Kidney tubule cell (primary cell): ENCODE results near the gene NDUFB7.
A peak's percentile ranks its signal among the peaks of the same experiment; 100 is the strongest.
"Not testable (repeated sequence)": the region's sequence is repeated elsewhere in the genome, so short reads cannot be mapped to it uniquely, and the experiment has no call there.

Source experiments
- DNase-seq: peaks from one replicate; pipeline ENCODE4 v3.0.0-alpha.2; 2018; ENCODE audit warnings: low spot score

NDUFB7 gene

DNA sequence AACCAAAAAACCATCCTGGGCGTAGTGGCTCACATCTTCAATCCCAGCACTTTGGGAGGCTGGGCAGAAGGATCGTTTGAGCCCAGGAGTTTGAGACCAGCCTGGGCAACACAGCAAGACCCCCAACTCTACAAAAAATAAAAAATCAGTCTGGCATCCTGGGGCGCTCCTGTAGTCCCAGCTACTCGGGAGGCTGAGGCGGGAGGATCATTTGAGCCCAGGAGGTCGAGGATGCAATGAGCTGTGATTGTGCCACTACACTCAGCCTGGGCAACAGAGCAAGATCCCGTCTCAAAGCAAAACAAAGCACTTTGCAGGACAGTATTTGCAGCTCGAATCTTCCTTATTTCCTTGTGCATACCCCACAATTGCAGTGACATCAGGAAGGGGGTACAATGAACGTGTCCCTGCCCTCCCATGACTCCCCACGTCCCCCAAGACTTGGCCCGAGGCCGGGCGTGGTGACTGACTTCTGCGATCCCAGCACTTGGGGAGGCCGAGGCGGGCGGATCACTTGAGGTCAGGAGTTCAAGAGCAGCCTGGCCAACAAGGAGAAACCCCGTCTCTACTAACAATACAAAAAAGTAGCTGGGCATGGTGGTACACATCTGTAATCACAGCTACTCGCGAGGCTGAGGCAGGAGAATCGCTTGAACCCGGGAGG, 870 bp downstream of the NDUFB7 start:
- no peak for DNase-seq

DNA sequence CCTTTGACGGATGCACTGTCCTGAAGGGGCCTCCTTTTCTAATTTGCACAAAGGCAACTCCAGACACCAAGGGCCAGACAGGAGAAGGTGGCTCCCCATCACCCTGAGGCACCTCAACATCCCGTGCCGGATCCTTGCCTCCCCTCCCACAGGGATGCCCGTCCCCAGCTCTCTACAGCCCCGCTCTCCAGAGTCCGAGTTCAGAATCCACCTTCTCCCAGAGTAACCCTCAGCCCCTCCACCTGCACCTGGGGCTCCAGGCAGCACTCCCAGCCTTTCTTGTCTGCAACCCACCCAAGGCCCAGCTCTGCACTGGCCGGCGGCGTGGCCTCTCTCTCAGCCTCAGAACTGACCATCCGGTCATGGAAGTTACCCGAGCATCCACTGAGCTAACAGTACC, 4.8 kb downstream of the NDUFB7 start:
- no peak for DNase-seq

DNA sequence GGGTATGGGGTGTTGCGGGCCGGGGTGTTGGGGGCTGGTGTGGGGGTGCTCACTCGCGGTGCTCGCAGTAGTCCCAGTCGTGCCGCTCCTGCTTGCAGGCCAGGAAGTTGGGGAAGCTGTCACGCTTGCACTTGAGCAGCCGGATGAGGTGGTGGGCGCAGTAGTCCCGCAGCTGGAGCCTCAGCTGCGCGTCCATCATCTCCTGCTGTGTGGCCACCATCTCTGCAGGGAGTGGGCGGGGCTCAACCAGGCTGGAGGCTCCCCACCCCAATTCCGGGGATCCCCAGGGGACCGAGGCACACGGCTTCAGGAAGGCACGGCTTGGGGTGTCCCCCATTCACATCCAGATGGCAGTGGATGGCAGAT, 5.2 kb downstream of the NDUFB7 start:
- DNase-seq, result no peak

DNA sequence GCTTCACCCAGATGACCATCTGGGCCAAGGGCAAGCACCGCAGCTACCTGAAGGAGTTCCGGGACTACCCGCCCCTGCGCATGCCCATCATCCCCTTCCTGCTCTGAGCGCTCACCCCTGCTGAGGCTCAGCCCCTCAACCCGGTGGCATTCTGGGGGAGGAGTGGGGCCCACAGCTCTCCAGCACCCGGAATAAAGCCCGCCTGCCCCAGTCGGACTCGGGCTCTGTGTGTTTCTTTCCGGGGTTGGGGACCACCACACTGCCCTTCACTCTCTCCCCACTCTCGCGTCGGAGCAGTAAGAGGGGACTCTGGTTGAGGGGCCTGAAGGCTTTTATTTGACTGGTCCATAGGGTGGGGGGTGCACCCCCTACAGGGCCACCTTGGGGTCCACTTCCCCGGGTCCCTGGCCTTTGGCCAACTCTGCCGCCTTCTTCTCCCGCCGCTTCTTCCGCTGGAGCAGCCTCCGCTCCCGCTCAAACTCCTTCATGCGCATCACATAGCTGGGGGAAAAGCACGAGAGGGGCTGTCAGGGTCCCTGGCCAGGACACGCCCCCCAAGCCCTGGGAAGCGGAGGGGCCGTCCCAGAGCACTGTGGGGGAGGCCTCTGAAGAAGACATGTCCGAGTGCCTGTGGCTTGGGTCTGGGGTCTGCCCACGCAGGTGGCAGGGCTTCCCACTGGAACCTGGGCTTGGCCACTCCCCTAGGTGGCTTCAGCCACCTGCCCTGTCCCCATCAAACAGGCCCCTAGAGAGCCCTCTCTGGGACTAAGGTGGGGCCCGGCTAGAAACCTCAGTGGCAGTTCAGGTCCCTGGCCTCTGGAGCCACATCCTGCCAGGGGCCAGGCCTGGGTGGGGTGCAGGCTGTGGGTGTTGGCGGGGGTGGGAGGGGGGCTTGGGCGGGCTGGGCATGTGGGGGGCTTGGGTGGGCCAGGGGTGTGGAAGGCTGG, 5.8 kb downstream of the NDUFB7 start:
- no peak for DNase-seq

DNA sequence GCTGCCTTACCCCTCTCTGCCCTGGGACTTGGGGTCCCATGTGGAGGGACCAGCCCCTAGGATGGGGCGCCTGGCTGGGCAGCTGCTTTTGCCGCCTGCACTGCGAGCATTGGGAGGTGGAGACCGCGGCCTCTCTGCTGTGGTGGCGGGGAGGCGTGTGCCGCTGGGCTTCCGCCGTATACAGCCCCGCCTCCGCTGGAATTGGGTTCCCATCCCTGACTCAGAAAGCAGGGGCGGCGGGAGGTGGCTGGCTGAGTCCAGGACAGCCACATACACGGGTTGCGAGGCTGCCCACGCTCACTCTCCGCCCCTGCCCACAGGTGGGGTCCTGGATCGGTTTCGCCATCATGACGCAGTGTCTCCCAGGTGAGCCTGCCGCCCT, 6.6 kb downstream of the NDUFB7 start:
- no peak for DNase-seq

DNA sequence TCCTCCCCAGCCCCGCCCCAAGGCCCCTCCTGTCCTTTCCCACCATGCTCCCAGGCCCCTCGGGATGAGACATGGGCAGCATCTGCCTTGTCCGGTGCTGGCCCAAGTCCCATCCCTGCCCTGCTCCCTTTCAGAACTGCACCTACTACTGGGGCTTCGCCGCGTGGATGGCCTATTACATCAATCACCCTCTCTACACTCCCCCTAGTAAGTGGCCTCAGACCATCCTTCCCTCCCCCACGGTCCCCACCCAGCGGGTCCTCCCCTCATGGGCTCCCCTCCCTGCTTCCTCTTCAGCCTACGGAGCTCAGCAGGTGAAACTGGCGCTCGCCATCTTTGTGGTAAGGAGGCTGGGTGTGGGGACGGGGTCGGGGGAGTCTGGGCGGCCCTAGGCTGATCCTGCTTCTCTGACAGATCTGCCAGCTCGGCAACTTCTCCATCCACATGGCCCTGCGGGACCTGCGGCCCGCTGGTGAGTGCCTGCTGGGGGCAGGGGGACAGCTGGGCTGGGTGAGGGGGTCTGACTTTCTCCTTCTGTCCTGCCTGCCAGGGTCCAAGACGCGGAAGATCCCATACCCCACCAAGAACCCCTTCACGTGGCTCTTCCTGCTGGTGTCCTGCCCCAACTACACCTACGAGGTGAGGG, 7.1 kb downstream of the NDUFB7 start:
- DNase-seq, result not testable (repeated sequence)

DNA sequence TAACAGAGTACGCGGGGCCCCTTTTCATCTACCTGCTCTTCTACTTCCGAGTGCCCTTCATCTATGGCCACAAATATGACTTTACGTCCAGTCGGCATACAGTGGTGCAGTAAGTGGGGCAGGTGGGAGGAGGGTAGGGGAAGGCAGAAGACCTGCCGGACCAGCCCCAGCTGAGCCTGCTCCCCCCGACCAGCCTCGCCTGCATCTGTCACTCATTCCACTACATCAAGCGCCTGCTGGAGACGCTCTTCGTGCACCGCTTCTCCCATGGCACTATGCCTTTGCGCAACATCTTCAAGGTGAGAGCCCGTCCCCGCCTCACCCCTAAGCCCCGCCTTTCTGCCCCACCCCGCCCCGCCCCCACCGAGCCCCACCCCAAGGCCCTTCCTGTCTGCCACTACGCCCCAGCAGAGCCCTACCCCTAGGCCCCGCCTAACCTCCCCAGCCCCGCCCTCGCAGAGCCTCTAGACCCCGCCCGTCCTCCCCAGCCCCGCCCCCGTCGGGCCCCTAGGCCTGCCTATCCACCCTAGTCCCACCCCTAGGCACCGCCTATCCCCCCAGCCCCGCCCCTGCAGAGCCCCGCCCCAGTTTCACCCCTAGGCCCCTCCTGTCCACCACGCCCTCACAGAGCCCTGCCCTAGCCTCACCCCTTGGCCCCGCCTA, 7.7 kb downstream of the NDUFB7 start:
- DNase-seq, result no peak

DNA sequence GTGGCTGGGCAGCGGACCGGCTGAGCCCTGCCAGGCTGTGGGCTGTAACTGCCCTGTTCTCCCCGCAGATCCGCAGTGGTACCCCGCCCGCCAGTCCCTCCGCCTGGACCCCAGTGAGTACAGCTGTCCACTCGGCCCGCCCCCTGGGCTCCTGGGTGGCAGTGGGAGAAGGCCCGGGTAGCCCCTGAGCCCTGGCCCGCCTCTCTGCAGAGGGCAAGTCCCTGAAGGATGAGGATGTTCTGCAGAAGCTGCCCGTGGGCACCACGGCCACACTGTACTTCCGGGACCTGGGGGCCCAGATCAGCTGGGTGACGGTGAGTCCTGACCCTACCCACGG, 8.3 kb downstream of the NDUFB7 start:
- no peak for DNase-seq

DNA sequence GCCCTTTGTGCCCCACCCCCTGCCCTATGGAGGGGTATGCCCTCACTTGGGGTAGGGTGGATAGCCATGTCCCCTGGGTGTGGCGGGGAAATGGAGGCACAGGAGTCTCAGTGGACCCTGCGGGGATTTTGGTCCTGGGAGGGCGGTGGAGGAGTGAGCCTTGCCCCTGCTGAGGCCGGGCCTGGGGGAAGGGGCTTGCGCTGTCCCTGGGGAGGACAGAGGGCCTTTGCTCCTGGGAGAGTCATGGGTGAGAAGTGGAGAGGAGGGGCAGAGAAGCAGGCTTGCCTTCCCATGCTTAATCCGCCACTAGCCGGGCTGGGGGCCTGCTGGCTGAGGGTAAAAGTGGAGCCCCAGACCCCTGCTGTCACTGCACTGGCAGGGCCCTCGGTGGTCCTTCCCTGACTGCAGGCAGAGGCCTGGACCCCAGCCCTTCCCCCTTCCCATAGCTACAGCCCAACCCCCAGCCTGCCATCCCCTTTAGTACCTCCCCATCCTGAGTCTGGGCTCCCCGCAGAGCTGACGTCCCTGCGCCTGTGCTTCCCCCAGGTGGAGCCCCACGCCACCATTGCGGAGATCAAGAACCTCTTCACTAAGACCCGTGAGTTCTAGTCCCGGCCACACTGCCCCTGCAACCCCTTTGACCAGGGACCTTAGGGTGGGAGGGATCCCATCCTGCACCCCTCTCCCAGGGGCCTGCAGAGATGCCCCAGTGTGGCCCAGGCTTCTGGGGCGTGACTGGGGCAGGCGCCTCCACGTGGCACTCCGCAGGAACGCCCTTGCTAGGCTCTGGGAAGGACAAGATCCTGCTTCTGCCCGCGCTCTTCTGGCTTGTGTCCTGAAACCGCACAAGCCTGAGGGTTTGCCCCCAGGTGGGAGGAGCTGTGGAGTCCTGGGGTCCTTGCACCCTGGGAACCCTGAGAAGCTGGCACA, 8.9 kb downstream of the NDUFB7 start:
- DNase-seq, result no peak

DNA sequence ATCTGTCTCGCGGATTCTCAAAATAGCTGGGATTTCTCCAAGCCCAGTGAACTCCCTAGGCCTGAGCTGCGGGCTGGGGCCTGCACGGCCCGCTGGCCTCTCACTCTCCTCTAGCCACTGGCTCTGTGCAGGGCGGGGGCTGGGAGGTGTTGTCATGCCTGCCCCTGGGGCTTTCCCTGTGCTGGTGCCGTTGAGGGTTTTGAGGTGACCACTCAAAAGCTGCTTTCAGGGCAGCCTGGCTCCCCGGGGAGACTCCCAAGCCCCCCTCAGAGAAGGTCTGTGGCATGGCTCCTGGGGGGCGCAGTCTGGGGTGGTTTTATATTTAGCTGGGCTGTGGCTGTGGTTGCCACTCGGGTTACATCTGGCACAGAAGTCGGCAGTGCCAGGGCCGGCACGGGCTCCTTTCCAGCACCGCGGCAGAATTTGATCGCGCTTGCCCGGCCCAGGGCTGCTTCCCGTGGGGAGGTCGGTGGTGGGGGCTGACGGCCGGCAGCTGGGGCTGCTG, 10.0 kb downstream of the NDUFB7 start:
- DNase-seq, result peak; percentile 57

DNA sequence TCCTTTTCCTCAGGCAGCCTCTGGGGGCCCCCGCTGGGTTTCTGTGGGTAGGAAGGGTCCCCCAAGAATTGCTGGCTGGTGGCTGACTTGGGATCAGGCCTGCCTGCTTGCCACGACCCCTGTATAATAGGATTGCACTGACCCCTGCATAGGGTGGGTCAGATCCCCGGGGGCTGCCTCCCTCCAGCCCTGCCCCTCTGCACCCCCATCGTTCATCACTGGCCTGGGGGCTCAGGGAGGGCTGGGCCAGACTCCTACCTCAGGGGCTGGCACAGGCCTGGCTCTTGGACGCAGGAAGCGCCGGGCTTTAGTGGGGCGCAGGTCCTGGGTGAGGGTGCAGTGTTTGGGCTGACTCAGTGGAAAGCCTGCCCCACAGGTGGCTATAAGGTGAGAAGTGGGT, 10.6 kb downstream of the NDUFB7 start:
- no peak for DNase-seq

DNA sequence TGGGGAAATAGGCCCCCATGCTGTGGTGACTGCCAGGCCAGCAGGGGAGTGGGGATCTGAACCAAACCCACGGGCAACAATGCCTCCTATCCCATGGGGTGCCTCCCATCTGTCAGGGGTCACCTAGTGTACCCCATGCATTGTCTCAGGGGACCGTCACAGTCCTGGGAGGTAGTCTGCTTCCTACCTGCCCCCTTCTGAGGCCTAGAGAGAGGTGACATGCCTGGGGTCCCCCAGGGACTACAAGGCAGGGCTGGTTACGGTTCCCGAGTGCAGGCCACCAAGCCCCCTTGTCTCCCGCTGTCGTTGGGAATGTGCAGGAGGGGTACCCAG, 11.1 kb downstream of the NDUFB7 start:
- DNase-seq, result no peak

DNA sequence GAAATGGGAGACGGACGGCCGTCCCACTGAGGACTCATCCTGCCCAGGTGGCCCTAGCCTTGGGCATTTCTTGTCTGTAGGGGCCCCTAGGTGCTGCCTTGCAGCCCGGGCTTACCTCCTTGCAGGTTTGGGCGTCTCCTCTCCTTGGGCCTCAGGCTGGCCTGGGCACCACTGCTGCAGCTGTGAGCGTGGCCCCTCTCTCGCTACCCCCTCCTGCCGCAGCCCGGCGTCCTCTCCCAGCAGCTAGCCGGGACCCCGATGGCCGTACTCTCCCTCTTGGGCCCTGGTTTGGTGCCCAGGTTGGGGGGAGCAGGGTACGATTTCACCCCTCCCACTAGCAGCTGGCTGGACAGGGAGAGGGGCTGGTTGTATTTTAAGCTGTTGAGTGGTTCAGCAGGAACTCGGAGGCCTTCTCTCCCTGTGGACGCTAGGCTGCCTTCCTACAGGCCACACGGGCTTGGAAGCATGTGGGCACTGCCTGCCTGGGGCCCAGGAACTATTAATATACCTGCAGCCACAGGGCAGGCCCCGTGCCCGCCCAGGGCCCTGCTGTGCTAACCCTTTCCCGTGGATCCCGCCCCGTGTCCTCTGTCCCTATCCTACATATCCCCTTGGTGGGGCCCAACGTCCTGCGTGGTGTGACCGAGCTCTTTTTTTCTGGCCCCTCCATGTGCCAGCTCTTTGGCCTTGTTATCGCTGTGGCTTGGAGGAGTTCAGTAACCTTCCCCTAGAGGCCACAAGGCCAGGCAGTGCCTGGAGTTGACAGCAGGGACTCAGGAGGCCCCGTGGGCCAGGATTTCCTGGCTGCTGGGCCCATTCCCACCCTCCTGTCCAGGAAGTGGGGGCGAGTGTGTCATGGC, 11.7 kb downstream of the NDUFB7 start:
- DNase-seq, result no peak

DNA sequence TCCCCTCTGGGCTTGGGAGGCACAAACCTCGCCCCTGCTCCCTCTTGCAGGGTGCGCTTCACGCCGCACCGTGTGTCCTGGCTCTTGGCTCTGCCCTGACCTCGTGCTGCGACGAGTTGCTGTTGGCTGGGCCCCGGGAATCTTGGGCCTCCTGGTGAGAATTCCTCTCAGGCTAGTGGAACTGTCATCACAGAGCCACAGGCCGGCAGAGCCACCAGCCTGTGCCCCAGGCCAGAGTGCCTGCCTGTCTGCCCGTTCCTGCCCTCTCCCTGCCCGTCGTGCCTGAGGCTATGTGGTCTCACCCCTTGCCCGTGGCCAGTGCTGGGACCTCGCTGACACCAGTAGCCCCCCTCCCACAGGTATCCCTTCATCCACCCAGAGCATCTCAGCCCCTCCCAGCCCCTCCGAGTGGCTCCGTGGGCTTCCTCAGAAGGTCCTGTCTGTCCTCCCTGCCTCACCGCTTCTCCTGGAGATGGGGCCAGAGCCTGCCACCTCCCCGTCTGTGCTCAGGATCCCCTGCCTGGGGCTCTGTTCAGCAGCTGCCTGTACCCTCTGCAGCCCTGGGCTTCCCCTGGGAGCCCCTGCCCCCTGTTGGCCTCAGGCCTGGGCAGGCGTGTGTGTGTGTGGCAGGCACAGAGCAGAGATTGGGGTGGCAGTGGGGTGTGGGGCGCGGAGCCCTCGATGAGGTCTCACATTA, 13.3 kb downstream of the NDUFB7 start:
- DNase-seq, result no peak

DNA sequence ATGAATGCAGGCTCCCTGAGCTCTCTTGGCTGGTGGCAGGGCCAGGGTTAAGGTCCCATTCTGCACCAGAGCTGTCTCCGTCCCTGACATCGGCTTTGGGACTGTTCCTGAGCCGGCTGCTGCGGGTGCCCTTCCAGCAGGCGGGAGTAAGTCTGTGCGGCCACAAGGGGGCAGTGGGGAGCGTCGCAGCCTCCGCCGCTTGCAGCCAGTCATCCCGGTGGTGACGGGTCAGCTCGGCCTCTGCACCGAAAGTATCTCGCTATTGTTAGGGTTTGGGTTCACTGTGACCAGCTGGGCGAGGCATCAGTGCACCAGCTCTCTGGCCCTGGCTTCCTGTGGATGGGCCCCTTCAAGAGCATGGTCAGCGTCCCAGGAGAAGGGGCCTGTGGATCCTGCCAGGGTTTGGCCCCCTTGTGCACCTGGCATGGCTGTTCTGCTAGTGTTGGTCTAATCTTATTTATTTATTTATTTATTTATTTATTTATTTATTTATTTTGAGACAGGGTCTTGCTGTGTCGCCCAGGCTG, 15.1 kb downstream of the NDUFB7 start:
- peak; percentile 87 for DNase-seq

DNA sequence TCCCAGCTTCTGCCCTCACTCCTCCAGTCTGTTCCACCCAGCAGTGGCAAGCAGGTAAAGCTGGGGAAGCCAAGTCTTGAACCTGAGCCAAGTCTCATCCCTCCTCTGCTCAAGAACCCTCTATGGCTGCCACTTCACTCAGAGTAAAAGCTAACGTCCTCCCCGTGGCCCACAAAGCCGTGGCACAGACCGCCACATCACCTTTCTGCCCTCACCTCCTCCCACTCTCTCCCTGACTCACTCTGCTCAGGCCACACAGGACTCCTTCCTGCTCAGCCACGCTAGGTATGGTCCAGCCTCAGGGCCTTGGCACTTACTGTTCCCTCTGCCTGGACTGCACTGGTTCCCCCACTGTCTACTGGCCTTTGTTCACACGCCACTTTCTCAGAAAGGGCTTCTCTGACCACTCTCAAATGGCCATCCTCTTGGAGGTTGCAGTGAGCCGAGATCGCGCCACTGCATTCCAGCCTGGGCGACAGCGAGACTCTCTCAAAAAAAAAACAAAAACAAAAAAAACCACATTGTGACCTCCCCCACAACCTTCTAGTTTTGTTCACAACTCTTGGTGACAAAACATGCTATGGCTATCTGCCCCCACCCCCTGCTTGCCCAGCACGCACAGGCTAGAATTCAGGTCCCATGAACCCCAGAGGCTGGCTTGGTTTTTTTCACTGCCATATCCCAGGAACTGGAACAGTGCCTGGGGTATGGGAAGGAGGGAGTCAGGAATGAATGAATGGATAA, 15.8 kb downstream of the NDUFB7 start:
- peak; percentile 71 for DNase-seq

DNA sequence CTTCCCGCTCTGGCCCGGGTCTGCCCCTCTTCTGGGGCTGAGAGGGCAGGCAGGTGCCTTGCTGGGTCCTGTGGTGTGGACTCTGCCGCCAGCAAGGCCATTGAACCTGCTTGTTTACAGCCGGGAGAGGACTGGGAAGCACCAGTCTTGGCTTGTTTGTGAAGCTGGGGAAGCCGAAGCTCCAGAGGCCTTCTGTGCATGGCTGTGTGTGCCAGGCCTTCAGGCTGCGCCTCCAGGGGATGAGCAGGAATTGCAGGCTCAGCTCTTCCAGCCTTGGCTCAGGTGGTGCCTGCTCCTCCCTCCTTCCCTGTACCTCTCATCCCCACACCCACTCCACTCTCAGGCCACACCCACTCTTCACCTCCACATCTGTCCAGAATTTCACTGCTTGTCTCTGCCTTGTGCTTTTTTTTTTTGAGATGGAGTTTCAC, 17.5 kb downstream of the NDUFB7 start:
- DNase-seq, result peak; percentile 20

DNA sequence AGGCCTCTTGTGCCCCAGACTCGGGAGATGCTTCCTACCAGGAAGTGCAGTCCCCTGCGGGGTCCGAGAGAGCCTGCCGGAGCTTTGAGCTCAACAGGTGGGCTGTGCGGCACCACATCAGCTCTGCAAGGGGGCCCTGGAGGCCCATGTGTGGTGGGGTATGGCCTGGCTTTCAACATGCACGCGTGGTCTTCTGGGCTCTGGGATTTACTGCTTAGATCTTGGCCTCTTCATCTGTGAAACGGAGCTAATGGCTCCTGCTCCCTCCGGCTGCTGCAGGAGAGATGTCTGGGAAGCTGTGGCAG, 18.0 kb downstream of the NDUFB7 start:
- DNase-seq, result no peak
